Loucy (cell line): ENCODE measurements around the gene PTPRC.

Experiments used
- H2AFZ ChIP-seq: fragments of 200-600 bp; sonication (generic); 2 replicates; pipeline ENCODE4 v1.6.0; 2016; ENCODE audit warnings: antibody characterized with exemption, mild to moderate bottlenecking, low read length, moderate library complexity
- H3F3A ChIP-seq: fragments of 200-600 bp; 2 replicates; pipeline ENCODE4 v1.6.0; 2016; ENCODE audit warnings: antibody characterized with exemption, low read depth, mild to moderate bottlenecking
- H3K27me3 ChIP-seq: fragments of 200-600 bp; sonication (generic); 2 replicates; pipeline ENCODE4 v1.6.1; 2014; ENCODE audit warnings: low read length, mild to moderate bottlenecking; ENCODE audit not compliant: insufficient read depth, poor library complexity, severe bottlenecking
- H3K36me3 ChIP-seq: fragments of 200-600 bp; sonication (generic); 2 replicates; pipeline ENCODE4 v1.6.1; 2016; ENCODE audit warnings: low read length; ENCODE audit not compliant: insufficient read depth
- H3K4me1 ChIP-seq: fragments of 200-600 bp; sonication (generic); 2 replicates; pipeline ENCODE4 v1.5.1; 2014; ENCODE audit warnings: low read length, mild to moderate bottlenecking; ENCODE audit not compliant: insufficient read depth, poor library complexity, severe bottlenecking
- H3K4me2 ChIP-seq: fragments of 200-600 bp; sonication (generic); 2 replicates; pipeline ENCODE4 v1.6.0; 2014; ENCODE audit warnings: antibody characterized with exemption, low read length, low read depth, mild to moderate bottlenecking; ENCODE audit not compliant: poor library complexity, severe bottlenecking
- H3K4me3 ChIP-seq: fragments of 200-600 bp; sonication (generic); 2 replicates; pipeline ENCODE4 v1.5.1; 2014; ENCODE audit warnings: low read length, mild to moderate bottlenecking, mixed read lengths; ENCODE audit not compliant: poor library complexity, severe bottlenecking
- H3K79me2 ChIP-seq: fragments of 200-600 bp; sonication (generic); 2 replicates; pipeline ENCODE4 v1.6.1; 2014; ENCODE audit warnings: low read length; ENCODE audit not compliant: insufficient read depth
- H3K9ac ChIP-seq: fragments of 200-600 bp; sonication (generic); 2 replicates; pipeline ENCODE4 v1.6.0; 2014; ENCODE audit warnings: mild to moderate bottlenecking, low read depth, low read length, moderate library complexity; ENCODE audit not compliant: poor library complexity, severe bottlenecking
- H3K9me2 ChIP-seq: fragments of 200-600 bp; sonication (generic); replicated peaks from 2 replicates; pipeline ENCODE4 v1.6.1; 2016; ENCODE audit warnings: low read depth, low read length, mixed read lengths
- H3K9me3 ChIP-seq: fragments of 200-600 bp; sonication (generic); 2 replicates; pipeline ENCODE4 v1.6.1; 2014; ENCODE audit warnings: mild to moderate bottlenecking, antibody characterized with exemption, low read length, low read depth; ENCODE audit not compliant: insufficient read depth
- H4K20me1 ChIP-seq: fragments of 200-600 bp; sonication (generic); 2 replicates; pipeline ENCODE4 v1.6.0; 2014; ENCODE audit warnings: antibody characterized with exemption, low read length, mild to moderate bottlenecking; ENCODE audit not compliant: insufficient read depth, poor library complexity, severe bottlenecking
- EZH2phosphoT487 ChIP-seq: fragments of 200-600 bp; IDR thresholded peaks from 2 replicates; pipeline ENCODE4 v1.6.1; 2018; ENCODE audit warnings: antibody characterized with exemption, mild to moderate bottlenecking, moderate library complexity, borderline replicate concordance
- TF ChIP-seq, protein P1 (sequence below): fragments of 200-600 bp; sonication (generic); conservative IDR thresholded peaks from 2 replicates; pipeline ENCODE4 v1.5.1; 2014; ENCODE audit warnings: mild to moderate bottlenecking, antibody characterized with exemption, low read length

Gene PTPRC

DNA sequence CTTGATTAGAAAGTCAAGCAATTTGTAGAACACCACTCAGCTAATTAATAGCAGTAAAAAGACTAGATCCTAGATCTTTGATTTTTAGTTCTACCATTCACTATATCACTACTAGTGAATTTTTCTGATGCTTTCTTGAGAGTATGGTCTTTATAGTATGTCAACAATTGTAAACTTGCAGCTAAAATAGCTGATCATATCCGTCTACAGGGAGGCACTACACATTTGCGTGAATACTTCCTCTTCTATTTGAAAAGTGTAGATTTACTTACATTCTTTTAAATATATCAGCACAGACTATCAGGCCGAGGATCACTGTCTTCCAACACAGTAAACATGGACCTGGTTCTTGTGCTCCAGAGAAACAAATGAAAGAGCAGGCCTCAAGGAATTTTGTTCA lies 18.6 kb upstream of the PTPRC start:
- no peaks in the 10 kb centered on the region for H3K36me3 ChIP-seq
- H3K4me3 ChIP-seq: peak overlapping the region; percentile 66
- peaks cover 61% of the 10 kb centered on the region for H3K4me1 ChIP-seq
- H3K9me3 ChIP-seq: no peaks in the 10 kb centered on the region
- no peak overlapping the region for H2AFZ ChIP-seq
- H3K9ac ChIP-seq: peak overlapping the region; percentile 78
- H3K79me2 ChIP-seq: peaks cover 18% of the 10 kb centered on the region
- H3K4me2 ChIP-seq: peak overlapping the region; percentile 87
- H3F3A ChIP-seq: peaks cover 21% of the 10 kb centered on the region
- TF ChIP-seq, protein P1, sequence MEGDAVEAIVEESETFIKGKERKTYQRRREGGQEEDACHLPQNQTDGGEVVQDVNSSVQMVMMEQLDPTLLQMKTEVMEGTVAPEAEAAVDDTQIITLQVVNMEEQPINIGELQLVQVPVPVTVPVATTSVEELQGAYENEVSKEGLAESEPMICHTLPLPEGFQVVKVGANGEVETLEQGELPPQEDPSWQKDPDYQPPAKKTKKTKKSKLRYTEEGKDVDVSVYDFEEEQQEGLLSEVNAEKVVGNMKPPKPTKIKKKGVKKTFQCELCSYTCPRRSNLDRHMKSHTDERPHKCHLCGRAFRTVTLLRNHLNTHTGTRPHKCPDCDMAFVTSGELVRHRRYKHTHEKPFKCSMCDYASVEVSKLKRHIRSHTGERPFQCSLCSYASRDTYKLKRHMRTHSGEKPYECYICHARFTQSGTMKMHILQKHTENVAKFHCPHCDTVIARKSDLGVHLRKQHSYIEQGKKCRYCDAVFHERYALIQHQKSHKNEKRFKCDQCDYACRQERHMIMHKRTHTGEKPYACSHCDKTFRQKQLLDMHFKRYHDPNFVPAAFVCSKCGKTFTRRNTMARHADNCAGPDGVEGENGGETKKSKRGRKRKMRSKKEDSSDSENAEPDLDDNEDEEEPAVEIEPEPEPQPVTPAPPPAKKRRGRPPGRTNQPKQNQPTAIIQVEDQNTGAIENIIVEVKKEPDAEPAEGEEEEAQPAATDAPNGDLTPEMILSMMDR: no peak
- no peak for TF ChIP-seq EZH2phosphoT487
- no peaks in the 10 kb centered on the region for H3K27me3 ChIP-seq
- H3K9me2 ChIP-seq: no peaks in the 10 kb centered on the region
- H4K20me1 ChIP-seq: no peaks in the 10 kb centered on the region

DNA sequence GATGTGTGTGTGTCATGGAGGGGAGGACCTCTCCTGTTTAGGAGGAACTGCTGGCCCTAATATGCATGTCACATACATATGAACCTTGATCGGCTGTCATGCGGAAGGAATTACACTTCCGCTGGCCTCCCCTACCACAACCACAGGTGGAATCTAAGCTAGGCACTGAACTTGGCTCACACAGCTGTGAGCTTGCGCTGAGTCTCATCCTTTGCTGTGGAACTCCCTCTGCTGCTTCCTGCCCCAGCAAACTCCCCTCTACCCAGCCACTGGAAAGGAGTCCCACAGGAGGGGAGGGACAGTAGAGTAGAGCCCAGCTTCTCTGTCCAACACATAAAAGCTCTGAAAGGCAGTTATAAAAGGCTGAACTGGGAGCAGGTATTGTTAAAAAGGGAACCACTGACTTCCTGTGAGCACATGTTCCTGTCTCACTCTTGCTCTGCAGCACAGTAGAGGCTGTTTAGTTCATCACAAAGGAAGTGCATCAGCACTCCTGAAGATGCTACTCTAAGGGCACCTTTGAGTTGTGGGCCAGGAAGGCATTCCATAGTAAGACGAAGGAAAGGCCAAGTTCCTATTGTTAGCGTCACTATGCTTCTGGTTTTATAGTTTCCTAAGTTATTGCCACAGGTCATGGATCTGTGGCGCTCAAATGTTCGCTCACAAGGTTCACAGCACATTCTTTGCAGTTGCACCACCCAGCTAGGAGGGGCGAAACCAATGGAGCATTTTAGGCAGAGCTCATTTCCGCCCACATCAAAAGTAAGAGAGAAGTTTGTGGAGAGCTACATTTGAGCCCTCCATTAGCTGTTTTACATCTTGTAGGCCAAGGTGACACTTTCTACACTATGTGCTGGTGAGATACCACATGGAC lies 17.7 kb upstream of the PTPRC start:
- H3K79me2 ChIP-seq: peaks cover 28% of the 10 kb centered on the region
- H3K9me3 ChIP-seq: no peaks in the 10 kb centered on the region
- H3K4me1 ChIP-seq: peaks cover 67% of the 10 kb centered on the region
- peaks cover 21% of the 10 kb centered on the region for H3F3A ChIP-seq
- peak overlapping the region; percentile 78 for H3K9ac ChIP-seq
- no peak for TF ChIP-seq EZH2phosphoT487
- TF ChIP-seq, protein P1: no peak; the same call in 1 of the 2 replicates
- H2AFZ ChIP-seq: 0 out of 2 replicates have a peak overlapping the region, but pooled peaks have one; percentile 6
- H3K9me2 ChIP-seq: no peaks in the 10 kb centered on the region
- peak overlapping the region; percentile 87 for H3K4me2 ChIP-seq
- H4K20me1 ChIP-seq: no peaks in the 10 kb centered on the region
- no peaks in the 10 kb centered on the region for H3K27me3 ChIP-seq
- peak overlapping the region; percentile 66 for H3K4me3 ChIP-seq
- H3K36me3 ChIP-seq: no peaks in the 10 kb centered on the region

DNA sequence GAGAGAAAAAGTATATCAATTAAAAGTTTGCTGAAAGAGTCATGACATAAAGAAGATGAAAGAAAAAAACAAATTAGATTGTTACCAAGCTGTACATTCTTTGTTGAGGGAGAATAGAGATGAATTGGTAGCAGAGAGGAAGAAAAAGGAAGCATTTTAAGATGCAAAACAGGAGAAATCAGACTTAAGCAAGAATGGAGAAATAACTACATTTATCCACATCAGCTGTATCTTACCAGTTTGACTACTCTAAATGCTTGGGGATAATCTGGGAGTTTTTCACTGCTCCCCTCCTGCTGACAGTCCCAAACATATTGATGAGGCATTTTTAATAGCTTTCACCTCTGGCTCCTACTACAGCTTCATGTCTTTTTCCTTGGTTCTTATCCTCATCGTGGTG lies 16.8 kb upstream of the PTPRC start:
- peaks cover 74% of the 10 kb centered on the region for H3K4me1 ChIP-seq
- TF ChIP-seq, protein P1: no peak
- no peak for TF ChIP-seq EZH2phosphoT487
- peak overlapping the region; percentile 87 for H3K4me2 ChIP-seq
- peaks cover 21% of the 10 kb centered on the region for H3F3A ChIP-seq
- peaks cover 30% of the 10 kb centered on the region for H3K79me2 ChIP-seq
- no peaks in the 10 kb centered on the region for H3K27me3 ChIP-seq
- peak overlapping the region; percentile 78 for H3K9ac ChIP-seq
- H3K9me2 ChIP-seq: no peaks in the 10 kb centered on the region
- H3K9me3 ChIP-seq: no peaks in the 10 kb centered on the region
- H4K20me1 ChIP-seq: no peaks in the 10 kb centered on the region
- H3K36me3 ChIP-seq: no peaks in the 10 kb centered on the region
- H2AFZ ChIP-seq: no peak overlapping the region
- H3K4me3 ChIP-seq: peak overlapping the region; percentile 66
